OCI-LY3 (cell line): ENCODE measurements around the gene CENPS.

Source experiments
- EZH2phosphoT487 ChIP-seq: fragments of 200-600 bp; shearing (Covaris generic); IDR thresholded peaks from 2 replicates; pipeline ENCODE4 v1.6.1; 2018; ENCODE audit warnings: antibody characterized with exemption, mixed run types, low read depth
- TF ChIP-seq, protein P1 (sequence below): fragments of 200-600, 300-600 bp; sonication (generic); IDR thresholded peaks from 2 replicates; pipeline ENCODE4 v1.5.1; 2014; ENCODE audit warnings: antibody characterized with exemption, low read length, low read depth

- TF ChIP-seq, protein P1, sequence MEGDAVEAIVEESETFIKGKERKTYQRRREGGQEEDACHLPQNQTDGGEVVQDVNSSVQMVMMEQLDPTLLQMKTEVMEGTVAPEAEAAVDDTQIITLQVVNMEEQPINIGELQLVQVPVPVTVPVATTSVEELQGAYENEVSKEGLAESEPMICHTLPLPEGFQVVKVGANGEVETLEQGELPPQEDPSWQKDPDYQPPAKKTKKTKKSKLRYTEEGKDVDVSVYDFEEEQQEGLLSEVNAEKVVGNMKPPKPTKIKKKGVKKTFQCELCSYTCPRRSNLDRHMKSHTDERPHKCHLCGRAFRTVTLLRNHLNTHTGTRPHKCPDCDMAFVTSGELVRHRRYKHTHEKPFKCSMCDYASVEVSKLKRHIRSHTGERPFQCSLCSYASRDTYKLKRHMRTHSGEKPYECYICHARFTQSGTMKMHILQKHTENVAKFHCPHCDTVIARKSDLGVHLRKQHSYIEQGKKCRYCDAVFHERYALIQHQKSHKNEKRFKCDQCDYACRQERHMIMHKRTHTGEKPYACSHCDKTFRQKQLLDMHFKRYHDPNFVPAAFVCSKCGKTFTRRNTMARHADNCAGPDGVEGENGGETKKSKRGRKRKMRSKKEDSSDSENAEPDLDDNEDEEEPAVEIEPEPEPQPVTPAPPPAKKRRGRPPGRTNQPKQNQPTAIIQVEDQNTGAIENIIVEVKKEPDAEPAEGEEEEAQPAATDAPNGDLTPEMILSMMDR: no peak
- TF ChIP-seq EZH2phosphoT487: no peak
These were observed 1.2 kb upstream of the CENPS start for GRCh38 chr1:10428984-10429383.
